ENCODE data around the gene NBEAL2. TPM values are rescaled to one million over a fixed set of nuclear protein-coding genes. Genes with fewer than 3 reads are reported as not detected.

The NBEAL2 gene
- total and polyA plus RNA-seq, 10 of the 15 experiments (the other 5 are each of a cell fraction or from before 2014, with no cell fraction given) = 0.07 to 127 (median 29.4) TPM

- Histone ChIP-seq H3K79me2 (ENCODE audit: control insufficient read depth, insufficient read depth, low read length) (peaks cover 55% of the 10 kb centered on the region), H4K20me1 (ENCODE audit: control insufficient read depth, insufficient read depth) (no peaks in the 10 kb centered on the region), H3K27me3 (replicated peaks in 1 of 2; ENCODE audit: control insufficient read depth in 2 of 2, insufficient read depth in 2 of 2, low read length in 1 of 2) (no peaks in the 10 kb centered on the region), H2AFZ (ENCODE audit: control insufficient read depth, low read depth, low read length) (no peak overlapping the region), H3K9me3 (replicated peaks; ENCODE audit: control insufficient read depth, insufficient read depth, low read length) (no peaks in the 10 kb centered on the region), H3K4me1 (ENCODE audit: control insufficient read depth, insufficient read depth, low read length) (peaks cover 61% of the 10 kb centered on the region), H3K27ac (ENCODE audit: control insufficient read depth, insufficient read depth) (peak overlapping the region; percentile 98), H3K4me3 (peak overlapping the region; percentile 57; the same call in 1 of the 2 replicates), H3K36me3 (ENCODE audit: control insufficient read depth in 2 of 2, insufficient read depth in 2 of 2, low read length in 1 of 2) (peaks cover 4 to 8% of the 10 kb centered on the region in 2 experiments; a peak in 3 of 4 replicates), H3K9ac (ENCODE audit: control insufficient read depth, insufficient read depth, low read length) (peak overlapping the region; percentile 3; the same call in 1 of the 2 replicates), H3K4me2 (ENCODE audit: control insufficient read depth, insufficient read depth) (peak overlapping the region; percentile 99)
- 11% methylated on average over 3 of the region's 3 CpGs for WGBS (ENCODE audit: insufficient coverage, insufficient replicate concordance, low lambda C conversion rate, missing lambda C conversion rate)
- BruUV-seq (replicated peaks) = no TSS peak
- DNase-seq (ENCODE audit: low read depth, low spot score) (no peak), ATAC-seq (no peak), FAIRE-seq (no peak)
- CTCF ChIA-PET = interaction anchor here (0.6 to 1.4 kb wide), 5 partner anchors 9 to 74 kb away, joined by 3 to 5 read pairs (median 3); no protein-coding TSS in a partner anchor
- RAD21 ChIA-PET (ENCODE audit: unreplicated experiment) = interaction anchor here (0.9 to 1.5 kb wide), 12 partner anchors 8 to 77 kb away, joined by 3 to 10 read pairs (median 4); partner anchors contain the start of gene NBEAL2
- POLR2A ChIA-PET = interaction anchor here (1.0 to 1.6 kb wide), 5 partner anchors 9 to 61 kb away, joined by 4 to 10 read pairs (median 6); partner anchors contain the start of gene NBEAL2
- intact Hi-C loops (cut with micrococcal nuclease; ENCODE audit: unreplicated experiment) (loop anchor here (1.0 kb wide), 1 partner anchor 11 kb away; the partner anchor contains the start of gene CCDC12), in situ Hi-C loops (cut with MboI) (no loop called here)
- SMC1A ChIA-PET (ENCODE audit: uncharacterized antibody, unreplicated experiment) = interaction anchor here (0.7 to 1.6 kb wide), 13 partner anchors 8 to 178 kb away, joined by 3 to 10 read pairs (median 4); partner anchors contain the start of gene CCDC12
- TF ChIP-seq MEF2B (IDR thresholded peaks at IDR 0.05; ENCODE audit: partially characterized antibody, poor library complexity, severe bottlenecking) = no peak
- no peak for TF ChIP-seq YBX1 (IDR thresholded peaks at IDR 0.05)
- no peak for TF ChIP-seq RBBP5 (conservative IDR thresholded peaks at IDR 0.05)
- no peak for TF ChIP-seq NFYB (IDR thresholded peaks at IDR 0.05; ENCODE audit: insufficient read depth, low read depth, low read length)
- TF ChIP-seq CTCF (IDR thresholded peaks at IDR 0.05 in 2 of 3, conservative IDR thresholded peaks at IDR 0.05 in 1 of 3; ENCODE audit: control insufficient read depth in 2 of 3, extremely low read depth in 1 of 3, insufficient read depth in 1 of 3, low read depth in 3 of 3, low read length in 3 of 3) = no peak
- no peak for TF ChIP-seq BCL3 (IDR thresholded peaks at IDR 0.05; ENCODE audit: borderline replicate concordance, insufficient read depth, low read depth, low read length, poor library complexity, severe bottlenecking)
- TF ChIP-seq ZSCAN29 (IDR thresholded peaks at IDR 0.05) = no peak
Observed at GRCh38 chr3:46986782-46987310, 7.4 kb downstream of the NBEAL2 start.

Measured in GM12878 (cell line).